ENCODE results near the gene EIF3K.

- TF ChIP-seq CTCF (IDR thresholded peaks at IDR 0.05) (no peak), POLR2A (IDR thresholded peaks at IDR 0.05; ENCODE audit: low read depth) (no peak), EP300 (IDR thresholded peaks at IDR 0.05) (no peak)
These were observed 4.7 kb upstream of the EIF3K start for GRCh38 chr19:38614289-38614688.

Measured in esophagus muscularis mucosa (tissue), 4 donors.